ENCODE results near the gene GZMM. TPM values are rescaled to one million over a fixed set of nuclear protein-coding genes. Genes with fewer than 3 reads are reported as not detected.
A peak's percentile ranks its signal among the peaks of the same experiment; 100 is the strongest.

Gene GZMM
- total RNA-seq, 1 donor from 2014 or later = not detected

GRCh38 chr19:560121-560520 is 16.3 kb downstream of the GZMM start:
- no peak overlapping the region for H2AFZ ChIP-seq (replicated peaks)
- Mint-ChIP-seq H3K27ac (no peak overlapping the region), H3K9me3 (peaks cover 19% of the 10 kb centered on the region), H3K4me3 (no peak overlapping the region), H3K4me1 (peaks cover 11% of the 10 kb centered on the region), H3K36me3 (peaks cover 23% of the 10 kb centered on the region), H3K27me3 (ENCODE audit: insufficient read depth, low read depth) (peaks cover 6% of the 10 kb centered on the region)
- H3K9ac ChIP-seq = no peak overlapping the region
- no peaks in the 10 kb centered on the region for H4K20me1 ChIP-seq (ENCODE audit: low read depth)
- H3K27ac ChIP-seq = no peak overlapping the region
- no peaks in the 10 kb centered on the region for H3K9me3 ChIP-seq (ENCODE audit: low read depth)
- H3K4me2 ChIP-seq = no peak overlapping the region
- H3K4me3 ChIP-seq = no peak overlapping the region
- no peaks in the 10 kb centered on the region for H3F3A ChIP-seq (ENCODE audit: low read depth)
- TF ChIP-seq EZH2 (IDR thresholded peaks at IDR 0.05) (no peak), CTCF (IDR thresholded peaks at IDR 0.05) (no peak), EZH2phosphoT487 (IDR thresholded peaks at IDR 0.05) (no peak)
- H3K27me3 ChIP-seq = no peaks in the 10 kb centered on the region
- no peak for DNase-seq (ENCODE audit: low spot score)
- no peaks in the 10 kb centered on the region for H3K36me3 ChIP-seq
- H3K79me2 ChIP-seq (ENCODE audit: low read depth) = no peaks in the 10 kb centered on the region
- peaks cover 5% of the 10 kb centered on the region for H3K4me1 ChIP-seq

- Mint-ChIP-seq H3K9me3 (peaks cover 28% of the 10 kb centered on the region), H3K4me3 (no peak overlapping the region), H3K27ac (no peak overlapping the region), H3K4me1 (peaks cover 11% of the 10 kb centered on the region), H3K27me3 (ENCODE audit: insufficient read depth, low read depth) (peaks cover 10% of the 10 kb centered on the region), H3K36me3 (peaks cover 33% of the 10 kb centered on the region)
- Histone ChIP-seq H3K4me3 (no peak overlapping the region), H3K27ac (no peak overlapping the region), H3K4me2 (no peak overlapping the region), H4K20me1 (ENCODE audit: low read depth) (no peaks in the 10 kb centered on the region), H3K9me3 (ENCODE audit: low read depth) (no peaks in the 10 kb centered on the region), H3K9ac (no peak overlapping the region), H2AFZ (replicated peaks) (no peak overlapping the region), H3K4me1 (no peaks in the 10 kb centered on the region), H3K27me3 (peaks cover 7% of the 10 kb centered on the region), H3F3A (ENCODE audit: low read depth) (peaks cover 12% of the 10 kb centered on the region), H3K36me3 (no peaks in the 10 kb centered on the region), H3K79me2 (ENCODE audit: low read depth) (no peaks in the 10 kb centered on the region)
- no peak for TF ChIP-seq CTCF (IDR thresholded peaks at IDR 0.05)
- no peak for TF ChIP-seq EZH2phosphoT487 (IDR thresholded peaks at IDR 0.05)
- DNase-seq (ENCODE audit: low spot score) = no peak
Observed at GRCh38 chr19:566403-566802, 22.6 kb downstream of the GZMM start.

GRCh38 chr19:566844-567243 is 23.0 kb downstream of the GZMM start:
- H3K27ac Mint-ChIP-seq = peak overlapping the region; percentile 74
- H3K36me3 ChIP-seq = no peaks in the 10 kb centered on the region
- peaks cover 27% of the 10 kb centered on the region for H3K9me3 Mint-ChIP-seq
- peaks cover 11% of the 10 kb centered on the region for H3K4me1 Mint-ChIP-seq
- H3F3A ChIP-seq (ENCODE audit: low read depth) = peaks cover 16% of the 10 kb centered on the region
- H3K27ac ChIP-seq = no peak overlapping the region
- peaks cover 11% of the 10 kb centered on the region for H3K27me3 Mint-ChIP-seq (ENCODE audit: insufficient read depth, low read depth)
- no peak overlapping the region for H2AFZ ChIP-seq (replicated peaks)
- H3K79me2 ChIP-seq (ENCODE audit: low read depth) = no peaks in the 10 kb centered on the region
- TF ChIP-seq EZH2 (IDR thresholded peaks at IDR 0.05) (no peak), CTCF (IDR thresholded peaks at IDR 0.05) (no peak), EZH2phosphoT487 (IDR thresholded peaks at IDR 0.05) (no peak)
- peak overlapping the region; percentile 50 for H3K4me3 Mint-ChIP-seq
- H3K9me3 ChIP-seq (ENCODE audit: low read depth) = no peaks in the 10 kb centered on the region
- DNase-seq (ENCODE audit: low spot score) = no peak
- H4K20me1 ChIP-seq (ENCODE audit: low read depth) = no peaks in the 10 kb centered on the region
- H3K4me3 ChIP-seq = no peak overlapping the region
- H3K4me1 ChIP-seq = no peaks in the 10 kb centered on the region
- no peak overlapping the region for H3K4me2 ChIP-seq
- H3K36me3 Mint-ChIP-seq = peaks cover 31% of the 10 kb centered on the region
- H3K9ac ChIP-seq = no peak overlapping the region
- peaks cover 8% of the 10 kb centered on the region for H3K27me3 ChIP-seq

Data from neural progenitor cell (in vitro differentiated cells).